22Rv1 (cell line): Measurements from ENCODE around the gene CPXM2.

Source experiments
- CTCF ChIP-seq: fragments of 450-650 bp; IDR thresholded peaks from 2 replicates; pipeline ENCODE4 v1.5.1; 2017; ENCODE audit warnings: mild to moderate bottlenecking
- ZFX ChIP-seq: fragments of 450-650 bp; IDR thresholded peaks from 2 replicates; pipeline ENCODE4 v1.6.1; 2017; ENCODE audit warnings: antibody characterized with exemption, borderline replicate concordance

- TF ChIP-seq CTCF (no peak), ZFX (no peak)
These were observed 140.7 kb downstream of the CPXM2 start for GRCh38 chr10:123750901-123751300.
